ENCODE results near the gene TMEM39B. TPM values are rescaled to one million over a fixed set of nuclear protein-coding genes. Genes with fewer than 3 reads are reported as not detected.
"Not testable (repeated sequence)": the region's sequence is repeated elsewhere in the genome, so short reads cannot be mapped to it uniquely, and the experiment has no call there.

The TMEM39B gene
- 0.96 TPM for total RNA-seq (ENCODE audit: insufficient read depth, low replicate concordance)

DNA sequence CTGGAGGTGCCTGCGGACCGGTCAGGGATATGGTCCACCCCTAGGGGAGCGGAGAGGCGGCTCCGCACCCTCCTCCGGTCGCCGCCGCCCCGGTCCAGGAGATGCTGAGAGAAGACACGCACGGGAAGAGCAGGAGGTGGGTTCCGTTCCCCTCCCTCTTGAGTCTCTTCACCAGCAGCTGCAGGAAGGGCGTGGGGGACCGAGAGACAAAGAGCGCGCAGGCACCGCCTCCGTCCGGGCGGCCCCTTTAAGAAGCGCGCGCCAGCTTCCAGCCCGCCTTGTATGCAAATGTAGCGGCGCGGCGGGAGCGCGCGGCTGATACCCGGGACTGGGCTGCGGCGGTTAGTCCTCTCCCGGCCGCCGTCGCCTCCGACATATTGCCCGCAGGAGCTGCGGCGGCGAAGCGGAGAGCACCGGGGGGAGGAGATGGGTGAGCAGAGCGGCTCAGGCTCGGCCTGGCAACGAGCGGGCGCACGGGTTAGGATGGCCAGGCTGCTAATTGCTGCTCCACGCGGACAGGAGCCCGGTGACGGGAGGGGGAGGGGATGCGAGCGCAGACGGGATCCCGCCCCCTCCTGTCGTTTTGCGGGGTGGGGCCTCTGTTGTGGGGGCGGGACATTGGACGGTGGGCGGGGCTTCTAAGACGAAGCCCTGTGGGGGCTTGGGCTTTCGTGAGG lies at the start of gene TMEM39B:
TMEM39B (plus strand) TSS at position 318 of the 677 bp plus-strand sequence; CDS start at position 427, 109 bp downstream.
- DNase-seq (ENCODE audit: low spot score) = peak; percentile 98

DNA sequence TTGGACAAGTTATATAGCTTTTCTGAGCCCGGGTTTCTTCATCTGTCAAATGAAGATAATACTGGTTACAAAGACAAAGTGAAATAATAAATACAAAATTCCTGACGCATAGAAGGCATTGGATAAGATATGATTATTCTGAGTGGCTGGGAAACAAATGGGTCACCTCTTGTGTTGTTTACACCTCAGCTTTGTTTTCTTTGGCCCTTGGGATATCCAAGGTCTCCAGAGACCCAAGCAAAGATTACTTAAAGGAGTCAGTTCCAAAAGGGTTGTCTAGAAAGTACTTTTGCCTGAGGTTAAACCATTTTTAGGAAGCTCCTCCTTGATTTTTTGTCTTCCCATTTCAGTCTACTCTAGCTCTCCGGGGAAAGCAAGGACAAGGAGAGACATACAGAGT lies 49.4 kb upstream of the TMEM39B start:
- no peak for DNase-seq (ENCODE audit: low spot score)

DNA sequence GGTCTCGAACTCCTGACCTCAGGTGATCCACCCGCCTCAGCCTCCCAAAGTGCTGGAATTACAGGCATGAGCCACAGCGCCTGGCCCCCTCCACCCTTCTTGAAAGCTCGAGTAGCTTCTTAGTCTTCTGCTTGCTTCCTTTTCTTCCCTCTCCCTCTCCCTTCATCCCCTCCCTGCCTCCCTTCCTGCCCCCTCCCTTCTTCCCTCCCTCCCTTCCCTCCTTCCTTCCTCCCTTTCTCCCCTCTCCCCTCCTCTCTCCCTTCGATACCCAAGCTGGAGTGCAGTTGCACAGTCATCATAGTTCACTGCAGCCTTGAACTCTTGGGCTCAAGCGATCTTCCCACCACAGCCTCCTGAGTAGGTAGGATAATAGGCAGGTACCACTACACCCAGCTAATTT lies 47.2 kb upstream of the TMEM39B start:
- no peak for DNase-seq (ENCODE audit: low spot score)

DNA sequence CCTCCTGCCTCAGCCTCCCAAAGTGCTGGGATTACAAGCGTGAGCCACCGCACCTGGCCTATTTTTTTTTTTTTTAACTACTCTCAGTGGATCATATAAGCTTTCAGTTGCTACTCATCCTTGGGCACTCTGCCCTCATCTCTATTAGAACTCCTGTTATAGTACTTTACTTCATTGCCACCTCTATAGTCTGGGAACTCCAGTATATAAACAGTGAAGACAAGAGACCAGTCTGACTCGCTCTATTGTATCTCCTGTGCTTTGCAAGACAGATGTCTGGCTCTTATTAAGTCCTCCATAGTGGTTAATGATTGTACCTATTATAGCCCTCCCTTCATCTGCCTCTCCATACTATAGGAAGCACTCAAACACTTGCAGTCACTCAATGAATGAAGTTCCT lies 44.0 kb upstream of the TMEM39B start:
- DNase-seq (ENCODE audit: low spot score) = no peak

DNA sequence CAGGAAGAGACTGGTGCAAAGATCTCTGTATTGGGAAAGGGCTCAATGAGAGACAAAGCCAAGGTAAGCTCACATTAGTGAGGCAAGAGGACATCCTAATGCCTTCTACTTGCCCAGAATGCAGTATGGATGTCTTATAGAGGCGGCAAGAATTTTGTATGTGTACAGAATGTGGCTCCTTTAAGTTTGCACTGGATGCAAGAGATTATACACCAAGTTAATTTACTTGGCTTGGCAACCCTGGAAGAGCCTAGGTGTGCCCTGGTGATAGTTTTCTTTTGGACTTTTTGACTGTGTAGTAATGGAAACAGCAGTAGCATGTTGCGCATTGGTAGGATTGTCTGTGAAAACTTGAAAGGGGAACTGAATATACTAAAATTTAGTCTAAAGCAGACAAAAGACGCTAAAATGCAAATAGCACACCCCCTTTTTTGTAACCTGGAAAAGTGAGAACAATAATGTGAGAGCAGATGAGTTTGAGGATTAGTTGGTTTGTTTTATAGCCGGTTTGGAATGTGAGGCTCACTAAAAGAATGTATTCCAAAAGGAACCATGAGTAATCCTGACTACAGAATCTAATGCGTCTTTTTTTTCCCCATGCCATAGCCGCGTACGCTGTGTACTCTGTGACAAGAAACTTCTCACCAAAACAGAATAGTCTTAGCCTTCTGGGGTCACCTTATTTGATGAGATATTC lies 41.0 kb upstream of the TMEM39B start:
- DNase-seq (ENCODE audit: low spot score) = peak; percentile 57

DNA sequence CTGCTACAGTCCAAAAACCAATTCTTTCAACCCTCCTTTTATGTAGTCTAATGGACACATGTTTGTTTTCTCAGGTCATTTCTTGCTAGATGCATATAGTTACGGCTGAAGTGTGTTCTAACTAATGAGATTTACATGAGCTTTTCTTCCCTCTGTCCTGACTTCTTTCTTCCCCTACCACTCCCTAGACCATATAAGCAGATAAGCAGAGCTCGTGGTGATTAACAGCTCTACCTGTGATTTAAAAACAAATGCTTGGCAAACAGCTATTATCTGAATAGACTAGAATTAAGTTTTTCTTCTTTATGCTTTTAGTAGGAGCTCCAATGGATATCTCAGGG lies 40.5 kb upstream of the TMEM39B start:
- no peak for DNase-seq (ENCODE audit: low spot score)

DNA sequence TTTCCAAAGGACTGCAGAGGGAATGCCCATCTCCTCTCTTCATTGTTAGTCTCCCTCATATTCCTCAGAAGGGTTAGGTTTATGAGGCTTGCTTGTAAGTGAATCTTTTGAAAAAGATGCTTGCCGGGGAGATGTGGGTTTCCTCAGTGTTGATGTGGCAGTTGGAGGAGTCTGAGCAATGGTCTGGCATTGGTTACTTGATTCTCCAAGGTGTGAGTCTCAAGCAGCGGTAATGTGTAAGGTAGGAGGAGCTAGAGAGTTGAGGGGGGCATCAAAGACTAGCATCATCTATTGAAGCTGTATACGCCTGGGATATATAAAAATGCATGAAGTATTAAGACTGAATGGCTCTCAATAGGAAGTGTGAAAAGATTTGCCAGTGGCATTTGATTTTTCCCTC lies 37.6 kb upstream of the TMEM39B start:
- no peak for DNase-seq (ENCODE audit: low spot score)

DNA sequence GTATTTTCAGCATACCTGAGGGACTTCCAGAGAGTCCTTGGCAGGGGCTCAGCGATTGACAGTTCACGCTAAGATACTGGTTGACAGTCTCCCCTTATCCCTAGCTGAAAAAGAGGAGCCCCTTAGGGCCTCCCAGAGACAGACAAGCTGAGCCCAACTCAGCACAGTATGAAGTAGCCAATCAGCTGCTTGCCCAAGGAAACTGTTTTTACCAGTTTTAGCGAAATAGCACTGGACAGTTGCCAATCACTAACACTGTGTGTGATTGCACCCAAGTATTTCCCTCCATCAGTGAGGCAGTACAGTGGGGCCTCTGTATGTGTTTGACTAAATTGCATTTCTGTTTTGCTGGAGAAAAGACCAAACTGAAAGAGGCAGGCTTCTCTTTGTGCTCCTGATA lies 32.0 kb upstream of the TMEM39B start:
- no peak for DNase-seq (ENCODE audit: low spot score)

DNA sequence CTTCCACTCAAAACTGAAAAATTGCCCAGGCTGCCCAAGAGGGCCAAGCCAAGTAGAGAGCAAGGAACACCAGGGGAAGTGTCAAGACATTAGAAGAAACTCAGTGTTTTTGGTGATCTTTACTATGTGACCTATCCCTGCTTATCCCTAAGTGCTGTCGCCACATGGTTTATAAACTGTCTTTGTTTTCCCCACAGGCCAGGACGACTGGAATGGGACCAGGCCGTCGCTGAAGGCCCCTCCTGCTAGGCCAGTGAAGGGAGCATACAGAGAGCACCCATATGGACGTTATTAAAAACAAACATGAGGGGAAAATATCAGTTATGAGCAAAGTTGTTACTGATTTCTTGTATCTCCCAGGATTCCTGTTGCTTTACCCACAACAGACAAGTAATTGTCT lies 30.4 kb upstream of the TMEM39B start:
- DNase-seq (ENCODE audit: low spot score) = no peak

DNA sequence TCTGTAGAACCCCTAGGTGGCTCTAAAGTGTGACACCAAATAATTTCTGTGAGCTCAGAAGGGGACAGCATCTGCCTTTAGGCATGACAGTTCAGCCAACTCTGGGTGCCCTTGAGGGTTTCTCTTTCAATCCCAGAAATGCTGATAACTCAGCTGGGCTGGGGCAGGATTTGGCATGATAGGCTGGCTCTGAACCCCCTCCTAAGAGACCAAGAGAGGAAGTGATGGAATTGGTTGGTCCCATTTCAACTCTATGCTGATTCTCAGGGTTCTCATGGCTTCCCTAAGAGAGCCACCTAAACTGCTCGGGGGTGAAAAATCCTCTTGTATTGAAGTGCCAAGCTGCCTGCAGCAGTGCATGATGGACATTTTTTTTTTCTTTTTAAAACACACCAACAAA lies 28.5 kb upstream of the TMEM39B start:
- DNase-seq (ENCODE audit: low spot score) = no peak

DNA sequence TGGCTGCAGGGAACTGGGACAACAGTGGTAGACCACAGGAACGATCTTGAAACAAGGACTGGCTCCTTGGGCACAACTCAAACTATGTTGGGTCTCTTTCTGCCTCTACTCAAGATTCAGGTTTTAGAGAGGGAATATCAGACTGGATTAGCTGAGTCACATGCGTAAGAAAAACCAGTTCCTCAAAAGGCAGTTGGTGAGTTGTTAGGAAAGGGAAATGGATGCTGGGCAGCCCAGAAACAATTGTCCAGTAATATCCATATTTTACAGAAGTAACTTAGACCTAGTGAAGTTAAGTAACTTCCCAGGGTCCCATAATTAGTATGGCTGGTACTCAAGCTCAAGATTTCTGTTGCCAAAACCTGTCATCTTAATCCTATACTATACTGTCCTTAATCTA lies 27.0 kb upstream of the TMEM39B start:
- no peak for DNase-seq (ENCODE audit: low spot score)

DNA sequence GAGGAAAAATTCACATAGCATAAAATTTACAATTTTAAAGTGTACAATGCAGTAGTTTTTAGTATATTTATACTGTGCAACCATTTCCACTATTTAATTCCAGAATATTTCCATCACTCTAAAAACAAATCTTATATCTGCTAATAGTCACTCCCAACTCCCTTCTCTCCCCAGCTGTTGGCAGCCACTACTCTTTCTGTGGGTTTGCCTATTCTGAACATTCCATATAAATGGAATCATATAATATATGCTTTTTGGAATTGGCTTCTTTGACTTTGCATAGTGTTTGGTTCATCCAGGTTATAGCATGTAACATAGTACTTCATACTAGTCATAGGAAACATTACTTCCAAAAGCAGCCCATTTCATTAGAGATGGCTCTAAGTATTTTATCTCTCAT lies 25.0 kb upstream of the TMEM39B start:
- DNase-seq (ENCODE audit: low spot score) = peak; percentile 54

DNA sequence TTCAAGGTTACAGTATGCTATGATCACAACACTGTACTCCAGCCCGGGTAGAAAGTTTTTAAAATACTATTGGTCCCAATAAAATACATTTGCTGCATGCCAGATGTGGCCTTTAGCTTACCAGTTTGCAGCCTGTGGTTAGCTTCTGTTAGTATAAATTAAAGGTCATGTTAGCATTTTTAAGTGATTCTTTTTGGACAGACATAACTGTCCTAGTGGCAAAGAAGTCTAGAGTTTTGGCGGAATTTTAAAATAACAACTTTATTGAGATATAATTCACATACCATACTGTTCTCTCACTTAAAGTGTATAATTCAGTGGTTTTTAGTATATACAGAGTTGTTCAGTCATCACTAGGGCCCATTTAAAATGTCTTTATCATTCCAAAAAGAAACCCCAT lies 24.3 kb upstream of the TMEM39B start:
- no peak for DNase-seq (ENCODE audit: low spot score)

DNA sequence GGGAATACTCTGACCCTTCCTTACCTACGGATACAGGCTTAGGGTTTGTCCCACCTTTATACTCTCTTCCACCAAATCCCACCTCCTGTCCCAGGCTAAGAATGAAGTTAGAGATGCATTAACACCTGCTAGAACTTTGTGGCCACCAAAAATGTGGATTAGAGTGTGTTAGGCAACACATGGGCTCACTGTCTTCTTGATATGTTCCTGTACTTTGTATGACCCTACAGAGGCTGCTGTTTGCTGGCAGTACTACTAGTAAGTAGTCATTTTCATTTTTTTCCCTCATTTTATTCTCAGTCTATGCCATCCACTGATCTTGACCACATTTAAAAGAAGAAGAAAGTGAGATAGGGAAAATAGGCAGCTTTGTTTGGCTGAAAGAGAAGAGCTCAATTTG lies 21.0 kb upstream of the TMEM39B start:
- no peak for DNase-seq (ENCODE audit: low spot score)

DNA sequence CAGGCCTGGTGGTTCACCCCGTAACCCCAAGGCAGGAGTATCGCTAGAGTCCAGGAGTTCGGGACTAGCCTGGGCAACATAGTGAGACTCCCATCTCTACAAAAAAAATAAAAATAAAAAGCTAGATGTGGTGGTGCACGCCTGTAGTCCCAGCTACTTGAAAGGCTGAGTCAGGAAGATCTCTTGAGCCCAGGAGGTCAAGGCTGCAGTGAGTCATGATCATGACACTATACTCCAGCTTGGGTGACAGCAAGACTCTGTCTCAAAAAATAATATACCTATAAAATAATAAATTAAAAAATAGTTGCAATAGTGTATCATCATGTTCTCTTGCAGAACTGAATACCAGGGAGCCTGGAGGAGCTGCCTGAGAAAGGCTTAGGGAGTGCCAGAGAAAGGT lies 19.9 kb upstream of the TMEM39B start:
- no peak for DNase-seq (ENCODE audit: low spot score)

DNA sequence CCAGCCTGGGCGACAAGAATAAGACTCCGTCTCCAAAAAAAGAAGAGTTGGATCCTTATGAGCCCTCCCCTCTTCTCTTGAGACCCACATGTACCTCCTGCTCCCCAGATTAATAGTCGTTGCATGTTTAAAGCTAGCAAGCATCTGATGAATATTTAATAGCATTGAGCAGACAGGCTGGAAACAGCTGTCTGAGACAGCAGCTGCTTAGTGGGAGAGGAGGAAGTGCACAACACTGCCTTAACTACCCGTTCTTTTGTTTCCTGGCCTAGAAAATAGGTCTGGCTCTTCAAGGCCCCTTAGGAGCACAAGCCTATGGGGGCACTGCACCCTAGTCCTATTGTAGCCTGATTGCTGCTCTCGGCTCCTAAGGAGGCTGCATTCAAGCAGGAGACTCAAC lies 17.3 kb upstream of the TMEM39B start:
- no peak for DNase-seq (ENCODE audit: low spot score)

DNA sequence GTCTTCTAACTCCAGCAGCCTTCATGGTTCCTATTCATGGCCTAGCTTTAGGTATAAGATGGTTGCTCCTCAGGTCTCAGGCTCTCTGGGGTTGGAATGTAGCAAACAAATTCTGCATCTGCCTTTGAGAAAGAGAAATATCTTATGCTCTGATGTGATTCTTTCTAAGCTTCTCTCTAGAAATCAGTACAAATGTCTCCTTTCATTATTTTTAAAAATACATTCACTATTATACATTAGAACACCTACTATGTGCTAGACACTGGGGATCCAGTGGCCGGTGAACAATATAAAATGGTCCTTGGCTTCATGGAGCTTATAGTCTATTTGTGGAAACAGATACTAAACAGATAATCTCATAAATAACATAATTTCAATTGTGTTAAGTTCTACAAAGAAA lies 16.1 kb upstream of the TMEM39B start:
- DNase-seq (ENCODE audit: low spot score) = no peak

DNA sequence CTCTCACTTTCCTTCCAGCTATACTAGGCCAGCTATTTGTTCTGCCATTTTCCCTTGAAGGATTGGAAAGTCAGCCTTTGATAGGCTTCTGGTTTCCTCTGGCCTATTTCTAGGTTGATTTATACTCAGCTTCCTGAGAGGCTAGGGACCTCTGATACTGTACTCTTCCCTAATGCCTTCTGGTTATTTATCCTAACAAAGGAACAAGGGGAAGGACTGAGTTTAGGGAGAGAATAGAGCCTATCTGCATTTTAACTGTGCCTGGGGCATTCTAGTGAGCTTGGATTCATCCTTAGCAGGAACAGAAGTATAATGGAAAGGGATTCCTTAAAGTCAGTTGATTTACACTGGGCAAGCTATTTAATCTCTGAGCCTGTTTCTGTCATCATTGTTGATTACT lies 11.8 kb upstream of the TMEM39B start:
- no peak for DNase-seq (ENCODE audit: low spot score)

DNA sequence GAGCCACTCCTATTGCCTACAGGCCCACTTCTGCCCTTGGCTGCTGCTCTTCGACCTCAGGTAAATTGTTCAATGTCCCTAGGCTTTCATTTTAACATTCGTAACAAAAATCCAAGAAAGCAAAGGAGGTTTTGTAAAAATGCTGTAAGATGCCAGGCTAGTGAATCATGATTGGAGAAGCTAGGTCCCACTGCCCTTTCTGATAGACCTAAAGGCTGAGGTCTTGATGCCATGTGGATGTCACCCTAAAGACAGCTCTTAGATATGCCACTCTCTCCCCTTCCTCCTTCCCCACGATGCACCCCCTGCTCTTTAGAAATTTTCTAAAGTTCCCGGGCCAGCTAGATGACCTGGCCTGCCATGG lies 9.9 kb upstream of the TMEM39B start:
- no peak for DNase-seq (ENCODE audit: low spot score)

DNA sequence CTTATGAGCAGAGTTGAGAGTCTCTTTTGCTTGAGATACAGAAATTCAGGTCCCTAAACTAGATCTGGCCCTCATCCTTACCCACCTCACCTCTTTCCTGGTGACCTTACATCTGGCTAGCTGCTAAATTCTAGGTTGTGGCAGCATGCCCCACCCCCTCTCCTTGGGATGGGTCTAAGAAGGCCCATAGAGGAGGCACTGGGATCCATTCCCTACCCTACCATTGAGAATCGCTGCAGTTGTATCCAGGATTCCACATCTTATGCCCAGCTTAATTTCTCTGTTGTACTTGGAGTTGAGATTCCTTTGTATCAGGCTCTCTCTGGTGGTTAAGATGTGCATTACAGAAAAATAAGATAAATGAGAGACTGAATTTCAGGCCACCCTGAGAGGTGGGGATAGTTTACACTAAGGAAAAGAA lies 9.5 kb upstream of the TMEM39B start:
- peak; percentile 81 for DNase-seq (ENCODE audit: low spot score)

DNA sequence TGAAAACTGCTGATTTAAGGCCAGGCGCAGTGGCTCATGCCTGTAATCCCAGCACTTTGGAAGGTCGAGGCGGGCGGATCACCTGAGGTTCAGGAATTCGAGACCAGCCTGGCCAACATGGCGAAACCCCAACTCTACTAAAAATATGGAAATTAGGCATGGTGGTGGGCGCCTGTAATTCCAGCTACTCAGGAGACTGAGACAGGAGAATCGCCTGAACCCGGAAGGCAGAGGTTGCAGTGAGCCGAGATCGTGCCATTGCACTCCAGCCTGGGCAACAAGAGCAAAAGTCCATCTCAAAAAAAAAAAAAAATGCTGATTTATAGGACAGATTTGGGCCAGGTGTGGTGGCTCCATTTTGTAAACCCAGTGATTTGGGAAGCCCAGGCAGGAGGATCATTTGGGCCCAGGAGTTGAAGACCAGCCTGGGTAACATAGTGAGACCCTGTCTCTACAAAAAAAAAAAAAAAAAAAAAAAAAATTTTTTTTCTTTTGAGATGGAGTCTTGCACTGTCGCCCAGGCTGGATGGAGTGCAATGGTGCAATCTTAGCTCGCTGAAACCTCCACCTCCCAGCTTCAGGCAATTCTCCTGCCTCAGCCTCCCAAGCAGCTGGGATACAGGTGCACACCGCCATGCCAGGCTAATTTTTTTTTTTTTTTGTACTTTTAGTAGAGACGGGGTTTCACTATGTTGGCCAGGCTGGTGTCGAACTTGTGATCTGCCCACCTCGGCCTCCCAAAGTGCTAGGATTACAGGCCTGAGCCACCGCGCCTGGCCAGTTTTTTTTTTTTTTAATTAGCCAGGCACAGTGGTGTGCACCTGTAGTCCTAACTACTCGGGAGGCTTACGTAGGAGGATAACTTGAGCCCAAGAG lies 6.9 kb upstream of the TMEM39B start:
- DNase-seq (ENCODE audit: low spot score) = not testable (repeated sequence)

DNA sequence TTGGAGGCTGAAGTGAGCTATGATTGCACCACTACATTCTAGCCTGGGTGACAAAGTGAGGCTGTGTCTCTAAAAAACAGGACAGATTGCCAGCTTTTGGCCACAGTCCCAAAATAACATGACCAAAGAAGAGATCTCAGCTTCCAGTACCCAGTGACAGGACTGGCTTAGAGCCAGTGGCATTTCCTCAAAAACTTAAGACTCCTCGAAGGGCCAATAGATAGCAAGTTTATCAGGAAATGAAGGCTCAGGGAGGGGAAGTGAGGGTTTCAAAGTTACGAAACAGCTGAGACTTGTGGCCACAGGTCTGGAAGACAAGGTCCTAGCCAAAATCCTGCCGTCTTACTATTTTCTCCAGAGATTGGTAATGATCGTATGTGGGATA lies 6.3 kb upstream of the TMEM39B start:
- peak; percentile 89 for DNase-seq (ENCODE audit: low spot score)

All from umbilical cord (tissue), 2 donors.